Stimulated activated CD8-positive, alpha-beta memory T cell treated with anti-CD3 and anti-CD28 coated beads, Interleukin-4, amount 100 ng/mL, for 48 hours (primary cell): ENCODE results near the gene TTC7B.

Experiments used
- DNase-seq: peaks from one replicate; pipeline ENCODE4 v3.0.0-alpha.2; 2020

Gene TTC7B

GRCh38 chr14:90699016-90699415 lies 117.2 kb downstream of the TTC7B start:
- DNase-seq, result no peak

GRCh38 chr14:90698379-90698869 lies 117.8 kb downstream of the TTC7B start:
- DNase-seq, result no peak

- DNase-seq, result peak; percentile 84
These were observed 118.5 kb downstream of the TTC7B start for GRCh38 chr14:90697577-90698206.

GRCh38 chr14:90697132-90697531 lies 119.1 kb downstream of the TTC7B start:
- no peak for DNase-seq

- DNase-seq, result no peak
These were observed 119.5 kb downstream of the TTC7B start for GRCh38 chr14:90696720-90697119.

- DNase-seq, result no peak
These were observed 120.1 kb downstream of the TTC7B start for GRCh38 chr14:90695997-90696660.

- no peak for DNase-seq
These were observed 122.8 kb downstream of the TTC7B start for GRCh38 chr14:90693413-90693812.

GRCh38 chr14:90692826-90693225 lies 123.4 kb downstream of the TTC7B start:
- DNase-seq, result no peak

GRCh38 chr14:90692061-90692460 lies 124.2 kb downstream of the TTC7B start:
- no peak for DNase-seq

- no peak for DNase-seq
These were observed 124.6 kb downstream of the TTC7B start for GRCh38 chr14:90691627-90692026.

- DNase-seq, result no peak
These were observed 128.6 kb downstream of the TTC7B start for GRCh38 chr14:90687680-90688079.

- no peak for DNase-seq
These were observed 133.6 kb downstream of the TTC7B start for GRCh38 chr14:90682615-90683014.

GRCh38 chr14:90681929-90682328 lies 134.3 kb downstream of the TTC7B start:
- no peak for DNase-seq

GRCh38 chr14:90678846-90679362 lies 137.3 kb downstream of the TTC7B start:
- DNase-seq, result no peak

GRCh38 chr14:90678420-90678819 lies 137.8 kb downstream of the TTC7B start:
- DNase-seq, result no peak

GRCh38 chr14:90677484-90678050 lies 138.7 kb downstream of the TTC7B start:
- peak; percentile 48 for DNase-seq

- no peak for DNase-seq
These were observed 139.3 kb downstream of the TTC7B start for GRCh38 chr14:90676912-90677311.

- DNase-seq, result no peak
These were observed 139.9 kb downstream of the TTC7B start for GRCh38 chr14:90676356-90676755.

GRCh38 chr14:90675399-90675798 lies 140.8 kb downstream of the TTC7B start:
- no peak for DNase-seq

GRCh38 chr14:90674716-90675115 lies 141.5 kb downstream of the TTC7B start:
- DNase-seq, result no peak

- no peak for DNase-seq
These were observed 142.1 kb downstream of the TTC7B start for GRCh38 chr14:90674043-90674670.

- DNase-seq, result no peak
These were observed 144.6 kb downstream of the TTC7B start for GRCh38 chr14:90671382-90672234.

GRCh38 chr14:90669731-90670130 lies 146.5 kb downstream of the TTC7B start:
- no peak for DNase-seq
